Activated T-helper 1 cell treated with anti-CD3 and anti-CD28 coated beads, Interleukin-2, amount 50 U/mL, for 16 hours (primary cell): ENCODE measurements around the gene SCGN.
"Not testable (repeated sequence)": the region's sequence is repeated elsewhere in the genome, so short reads cannot be mapped to it uniquely, and the experiment has no call there.

Experiments used
- DNase-seq, 2 donors: peaks; one replicate each; pipeline ENCODE4 v3.0.0-alpha.2; 2020; ENCODE audit warnings: low read depth in 1 of 2, low spot score in 1 of 2

The SCGN gene

GRCh38 chr6:25726122-25726911 lies 74.3 kb downstream of the SCGN start:
- DNase-seq, result no peak

- DNase-seq, result no peak
These were observed 75.0 kb downstream of the SCGN start for GRCh38 chr6:25727028-25727427.

- DNase-seq, result no peak
These were observed 78.9 kb downstream of the SCGN start for GRCh38 chr6:25730907-25731306.

- DNase-seq, result no peak
These were observed 79.7 kb downstream of the SCGN start for GRCh38 chr6:25731721-25732120.

- no peak for DNase-seq
These were observed 80.6 kb downstream of the SCGN start for GRCh38 chr6:25732468-25733198.

- DNase-seq, result no peak
These were observed 83.2 kb downstream of the SCGN start for GRCh38 chr6:25735261-25735660.

- DNase-seq, result no peak
These were observed 91.9 kb downstream of the SCGN start for GRCh38 chr6:25743868-25744267.

GRCh38 chr6:25745836-25746235 lies 93.8 kb downstream of the SCGN start:
- DNase-seq, result no peak

- DNase-seq, result no peak
These were observed 95.0 kb downstream of the SCGN start for GRCh38 chr6:25746968-25747367.

- DNase-seq, result no peak
These were observed 95.5 kb downstream of the SCGN start for GRCh38 chr6:25747477-25747876.

GRCh38 chr6:25748049-25748448 lies 96.0 kb downstream of the SCGN start:
- no peak for DNase-seq

- not testable (repeated sequence) for DNase-seq
These were observed 96.8 kb downstream of the SCGN start for GRCh38 chr6:25748601-25749517.

- no peak for DNase-seq
These were observed 97.8 kb downstream of the SCGN start for GRCh38 chr6:25749837-25750236.

- DNase-seq, result no peak
These were observed 98.9 kb downstream of the SCGN start for GRCh38 chr6:25750906-25751305.
